Activated T-cell treated with anti-CD3 and anti-CD28 coated beads for 48 hours (primary cell): ENCODE results near the gene VAV1.
"Not testable (repeated sequence)": the region's sequence is repeated elsewhere in the genome, so short reads cannot be mapped to it uniquely, and the experiment has no call there.

ENCODE experiments used
- DNase-seq: peaks from one replicate; pipeline ENCODE4 v3.0.0-alpha.2; 2020; ENCODE audit warnings: low read depth

The VAV1 gene

DNA sequence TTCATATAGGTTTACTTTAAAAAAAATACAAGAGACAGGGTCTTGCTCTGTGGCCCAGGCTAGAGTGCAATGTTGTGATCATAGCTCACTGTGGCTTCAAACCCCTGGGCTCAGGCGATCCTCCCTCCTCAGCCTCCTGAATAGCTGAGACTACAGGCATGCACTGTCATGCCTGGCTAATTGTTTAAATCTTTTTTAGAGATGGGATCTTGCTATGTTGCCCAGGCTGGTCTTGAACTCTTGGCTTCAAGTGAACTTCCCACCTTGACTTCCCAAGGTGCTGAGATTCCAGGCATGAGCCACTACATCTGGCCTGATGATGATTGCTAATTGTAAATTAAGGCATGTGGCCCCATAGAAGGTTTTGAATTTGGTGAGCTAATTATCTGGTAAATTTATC lies 79.5 kb downstream of the VAV1 start:
- DNase-seq: no peak

DNA sequence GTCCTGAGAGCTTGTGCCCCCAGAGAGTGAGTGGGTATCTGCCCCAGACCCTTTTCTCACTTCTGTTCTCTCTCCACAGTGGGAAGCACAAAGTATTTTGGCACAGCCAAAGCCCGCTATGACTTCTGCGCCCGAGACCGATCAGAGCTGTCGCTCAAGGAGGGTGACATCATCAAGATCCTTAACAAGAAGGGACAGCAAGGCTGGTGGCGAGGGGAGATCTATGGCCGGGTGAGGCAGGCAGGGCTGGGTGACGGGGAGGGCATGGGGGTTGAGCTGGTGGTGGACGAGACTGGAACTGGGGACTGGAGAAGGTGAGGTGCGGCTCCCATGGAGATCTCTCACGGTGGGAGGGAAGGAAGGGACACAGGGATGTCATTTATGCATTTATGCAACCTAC lies 81.4 kb downstream of the VAV1 start:
- DNase-seq: no peak

DNA sequence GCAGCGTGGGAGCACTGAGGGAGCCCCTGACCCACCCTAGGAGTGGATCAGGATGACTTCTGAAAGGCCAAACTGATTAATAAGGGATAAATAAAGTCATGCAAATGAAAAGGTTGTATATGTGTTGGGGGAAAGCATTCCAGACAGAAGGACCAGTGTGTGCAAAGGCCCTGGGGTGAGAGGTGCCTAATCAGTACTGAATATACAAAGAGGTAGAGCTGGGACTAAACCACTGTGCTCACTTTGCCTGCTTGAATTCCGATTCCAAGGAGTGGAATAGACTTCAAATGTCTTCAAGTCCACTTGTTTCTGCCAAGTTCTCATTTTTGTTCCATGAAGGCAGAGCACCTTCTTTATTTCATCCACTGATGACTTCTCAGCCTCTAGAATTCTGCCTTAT lies 82.2 kb downstream of the VAV1 start:
- no peak for DNase-seq

DNA sequence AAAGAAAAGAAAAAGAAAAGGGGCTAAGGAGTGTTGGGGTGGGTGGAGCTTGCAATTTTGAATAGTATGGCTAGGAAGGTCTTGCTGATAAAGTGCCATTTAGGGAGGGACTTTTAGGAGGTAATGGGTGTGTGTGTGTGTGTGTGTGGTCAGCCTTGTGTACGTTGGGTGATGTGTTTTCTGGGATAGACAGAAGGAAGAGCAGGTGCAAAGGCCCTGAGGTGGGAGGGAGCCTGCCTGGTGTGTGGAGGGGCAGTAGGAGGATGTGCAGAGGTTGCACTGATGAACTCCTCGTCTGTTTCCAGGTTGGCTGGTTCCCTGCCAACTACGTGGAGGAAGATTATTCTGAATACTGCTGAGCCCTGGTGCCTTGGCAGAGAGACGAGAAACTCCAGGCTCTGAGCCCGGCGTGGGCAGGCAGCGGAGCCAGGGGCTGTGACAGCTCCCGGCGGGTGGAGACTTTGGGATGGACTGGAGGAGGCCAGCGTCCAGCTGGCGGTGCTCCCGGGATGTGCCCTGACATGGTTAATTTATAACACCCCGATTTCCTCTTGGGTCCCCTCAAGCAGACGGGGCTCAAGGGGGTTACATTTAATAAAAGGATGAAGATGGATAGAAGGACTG lies 84.4 kb downstream of the VAV1 start:
- DNase-seq: no peak

DNA sequence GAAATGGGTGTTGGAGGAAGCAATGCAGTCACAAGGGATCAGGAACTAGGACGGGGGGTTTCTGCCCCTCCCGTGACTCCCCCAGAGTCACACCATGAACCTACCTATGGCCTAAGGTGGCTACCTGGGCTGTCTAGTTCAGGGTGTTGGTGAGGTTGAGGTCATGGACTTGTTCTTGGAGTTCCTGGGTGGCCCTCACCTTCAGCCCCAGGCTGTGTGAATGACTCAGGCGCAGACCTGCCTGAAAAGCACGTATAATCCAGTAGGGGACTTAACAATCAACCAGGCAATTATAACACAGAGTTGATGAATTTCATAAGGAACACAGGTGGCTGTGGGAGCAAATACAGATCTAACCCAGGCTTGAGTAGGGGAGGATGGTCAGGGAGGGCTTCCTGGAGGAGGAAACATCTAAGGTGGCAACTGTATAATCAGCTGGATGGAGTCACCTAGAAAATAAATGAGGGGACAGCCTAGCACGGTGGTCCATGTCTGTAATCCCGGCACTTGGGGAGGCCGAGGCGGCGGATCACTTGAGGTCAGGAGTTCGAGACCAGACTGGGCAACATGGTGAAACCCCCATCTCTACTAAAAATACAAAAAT lies 89.3 kb downstream of the VAV1 start:
- DNase-seq: no peak

DNA sequence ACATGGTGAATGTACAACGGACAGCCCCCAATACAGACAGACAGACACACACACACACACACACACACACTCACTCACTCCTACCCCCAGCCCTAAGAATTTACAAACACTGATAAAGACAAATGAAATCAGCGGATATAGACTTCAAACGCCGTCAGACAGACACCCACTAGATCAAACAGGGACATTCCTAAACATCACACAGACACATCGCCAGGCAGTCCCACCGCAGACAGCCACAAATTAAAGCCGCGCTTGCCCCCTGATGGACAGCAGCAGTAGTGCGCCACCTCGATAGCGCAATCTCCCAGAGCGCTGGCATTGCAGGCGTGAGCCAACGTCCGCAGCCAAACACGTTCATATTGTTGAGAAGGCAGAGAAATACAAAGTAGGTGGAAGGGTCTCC lies 90.2 kb downstream of the VAV1 start:
- DNase-seq: peak; percentile 86

DNA sequence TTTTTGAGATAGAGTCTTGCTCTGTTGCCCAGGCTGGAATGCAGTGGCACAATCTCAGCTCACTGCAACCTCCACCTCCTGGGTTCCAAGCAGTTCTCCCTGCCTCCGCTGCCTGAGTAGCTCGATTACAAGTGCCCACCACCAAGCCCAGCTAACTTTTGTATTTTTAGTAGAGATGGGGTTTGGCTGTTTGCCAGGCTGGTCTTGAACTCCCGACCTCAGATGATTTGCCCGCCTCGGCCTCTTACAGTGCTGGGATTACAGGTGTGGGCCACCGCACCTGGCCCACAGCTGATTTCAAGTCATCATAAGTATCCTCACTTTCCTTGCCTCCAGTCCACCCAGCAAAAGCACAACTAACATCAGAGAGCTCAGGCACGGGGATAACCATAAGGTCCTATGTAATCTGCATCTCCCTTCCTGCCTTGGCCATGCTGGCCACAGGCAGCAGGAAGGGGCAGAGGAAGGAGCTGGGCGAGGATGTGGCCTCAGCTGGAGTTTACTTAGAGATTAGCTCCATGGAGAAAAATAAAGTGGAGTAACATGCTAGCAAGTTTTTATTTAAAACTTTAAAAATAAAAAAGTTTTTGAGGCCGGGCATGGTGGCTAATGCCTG lies 91.9 kb downstream of the VAV1 start:
- DNase-seq: no peak

DNA sequence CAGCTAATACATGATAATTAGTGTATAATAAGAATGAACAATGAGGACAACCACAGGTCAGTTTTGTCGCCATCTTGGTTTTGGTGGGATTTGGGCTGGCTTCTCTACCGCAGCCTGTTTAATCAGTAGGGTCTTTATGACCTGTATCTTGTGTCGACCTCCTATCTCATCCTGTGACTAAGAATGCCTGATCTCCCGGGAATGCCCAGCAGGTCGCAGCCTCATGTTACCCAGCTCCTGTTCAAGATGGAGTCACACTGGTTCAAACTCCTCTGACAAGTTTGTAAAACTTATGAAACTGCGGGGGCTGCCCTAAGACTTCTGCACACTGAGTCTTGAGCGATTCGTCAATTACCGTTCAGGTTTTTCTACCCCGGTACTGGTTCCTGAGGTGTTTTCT lies 93.3 kb downstream of the VAV1 start:
- no peak for DNase-seq

DNA sequence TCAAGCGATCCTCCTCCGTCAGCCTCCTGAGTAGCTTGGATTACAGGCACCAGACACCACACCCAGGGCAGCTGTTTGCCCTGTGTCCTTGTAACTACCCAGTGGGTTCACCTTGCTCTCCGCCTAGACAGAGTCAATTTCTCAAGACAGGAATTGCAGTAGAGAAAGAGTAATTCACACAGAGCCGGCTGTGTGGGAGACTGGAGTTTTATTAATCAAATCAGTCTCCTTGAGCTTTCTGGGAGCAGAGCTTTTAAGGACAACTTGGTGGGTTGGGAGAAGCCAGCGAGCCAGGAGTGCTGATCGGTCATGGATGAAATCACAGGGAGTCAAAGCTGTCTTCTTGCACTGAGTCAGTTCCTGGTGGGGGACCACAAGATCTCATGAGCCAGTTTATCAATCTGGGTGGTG lies 94.2 kb downstream of the VAV1 start:
- DNase-seq: no peak

DNA sequence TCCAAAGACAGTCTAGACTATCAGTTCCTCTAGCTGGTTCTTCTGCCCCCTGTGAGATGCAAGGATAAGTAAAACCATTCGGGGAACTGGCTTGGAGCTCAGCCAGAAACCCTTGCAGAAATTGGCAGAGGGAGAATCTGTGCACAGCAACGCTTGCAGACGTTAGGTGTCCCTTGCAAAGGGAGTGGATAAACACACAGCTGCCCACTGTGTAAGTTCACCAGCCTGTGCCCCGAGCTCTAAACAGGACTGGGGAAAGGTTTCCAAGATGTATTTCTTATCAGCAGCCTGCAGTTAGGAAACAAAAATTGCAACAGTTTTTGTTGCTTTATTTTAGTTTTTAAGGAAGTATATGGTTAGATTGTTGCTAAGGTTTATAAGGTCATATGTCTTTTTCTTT lies 95.8 kb downstream of the VAV1 start:
- no peak for DNase-seq

DNA sequence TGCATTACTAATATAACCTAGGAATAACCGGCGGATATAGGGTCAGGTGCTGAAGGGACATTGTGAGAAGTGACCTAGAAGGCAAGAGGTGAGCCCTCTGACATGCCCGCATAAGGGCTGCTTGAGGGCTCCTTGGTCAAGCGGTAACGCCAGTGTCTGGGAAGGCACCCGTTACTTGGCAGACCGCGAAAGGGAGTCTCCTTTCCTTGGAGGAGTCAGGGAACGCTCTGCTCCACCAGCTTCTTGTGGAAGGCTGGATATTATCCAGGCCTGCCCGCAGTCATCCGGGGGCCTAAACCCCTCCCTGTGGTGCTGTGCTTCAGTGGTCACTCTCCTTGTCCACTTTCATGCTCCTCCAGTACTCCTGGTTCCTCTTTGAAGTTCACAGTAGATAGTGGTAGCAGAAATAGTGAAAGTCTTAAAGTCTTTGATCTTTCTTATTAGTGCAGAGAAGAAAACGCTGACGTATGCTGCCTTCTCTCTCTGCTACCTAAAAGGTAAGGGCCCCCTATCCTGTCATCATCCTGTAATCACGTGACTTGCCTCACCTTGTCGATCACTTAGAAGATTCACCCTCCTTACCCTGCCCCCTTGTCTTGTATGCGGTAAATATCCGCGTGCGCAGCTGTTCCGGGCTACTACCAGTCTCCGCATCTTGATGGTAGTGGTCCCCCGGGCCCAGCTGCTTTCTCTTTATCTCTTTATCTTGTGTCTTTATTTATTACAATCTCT lies 96.8 kb downstream of the VAV1 start:
- not testable (repeated sequence) for DNase-seq

DNA sequence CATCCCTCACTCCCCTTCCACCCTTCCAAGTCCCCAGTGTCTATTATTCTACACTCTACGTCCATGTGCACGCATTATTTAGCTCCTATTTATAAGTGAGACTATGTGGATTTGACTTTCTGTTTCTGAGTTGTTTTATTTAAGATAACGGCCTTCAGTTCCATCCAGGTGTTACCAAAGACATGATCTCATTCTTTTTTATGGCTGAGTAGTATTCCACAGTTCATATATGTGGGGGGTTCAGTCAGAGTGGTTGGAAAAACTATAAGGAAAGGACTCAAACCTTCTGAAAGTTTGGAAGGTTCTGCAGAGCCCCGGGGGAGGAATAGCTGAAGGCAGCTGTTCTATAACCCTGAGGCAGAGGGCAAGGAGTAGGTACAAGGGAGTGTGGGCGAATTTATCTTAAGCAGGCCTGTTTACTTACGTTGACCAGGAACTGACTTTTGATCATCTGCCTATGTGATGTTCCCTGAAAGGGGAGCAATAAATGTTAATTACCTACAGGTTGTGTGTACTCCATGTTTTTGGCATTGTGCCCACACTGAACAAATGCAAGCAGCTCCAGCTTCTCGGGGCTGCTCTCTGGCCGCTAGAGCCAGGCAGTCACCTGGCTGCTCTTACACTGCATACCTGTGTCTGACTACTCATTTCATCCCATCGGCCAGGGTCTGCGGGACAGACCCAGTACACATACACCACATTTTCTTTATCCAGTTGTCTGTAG lies 101.4 kb downstream of the VAV1 start:
- no peak for DNase-seq

DNA sequence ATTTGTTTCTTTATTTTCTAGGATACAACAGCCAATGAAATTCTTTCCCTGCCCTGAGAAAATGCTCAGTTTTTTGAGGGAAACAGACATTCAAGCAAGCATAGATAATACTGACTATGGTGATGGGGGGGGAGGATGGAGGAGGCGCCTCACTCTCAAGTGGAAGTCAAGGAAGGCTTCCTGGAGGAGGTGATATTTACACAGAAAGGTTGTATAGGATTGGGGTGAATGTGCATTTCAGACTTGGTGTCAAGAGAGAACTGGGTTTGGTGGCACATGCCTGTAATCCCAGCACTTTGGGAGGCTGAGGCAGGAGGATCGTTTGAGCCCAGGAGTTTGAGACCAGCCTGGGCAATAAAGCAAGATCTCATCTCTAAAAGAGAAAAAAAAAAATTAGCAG lies 102.7 kb downstream of the VAV1 start:
- DNase-seq: no peak

DNA sequence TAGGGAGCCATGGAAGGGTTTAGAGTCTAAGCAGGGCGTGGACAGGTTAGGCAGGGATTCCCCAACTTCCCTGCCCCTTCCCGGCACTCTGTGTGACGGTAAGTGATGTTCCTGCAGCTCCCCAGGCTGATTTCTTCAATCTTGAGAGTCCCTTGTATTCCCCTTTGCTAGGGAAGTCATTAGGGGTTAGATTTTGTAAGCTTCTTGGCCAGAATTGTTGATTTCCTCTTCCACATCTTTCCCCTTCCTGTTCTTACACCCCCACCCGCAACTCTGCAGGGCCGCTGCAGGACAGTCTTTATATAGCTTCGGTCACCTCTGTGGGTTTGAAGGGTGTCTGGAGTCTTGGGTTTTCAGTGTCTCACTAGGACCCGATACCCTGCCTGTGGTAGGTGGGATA lies 104.2 kb downstream of the VAV1 start:
- no peak for DNase-seq

DNA sequence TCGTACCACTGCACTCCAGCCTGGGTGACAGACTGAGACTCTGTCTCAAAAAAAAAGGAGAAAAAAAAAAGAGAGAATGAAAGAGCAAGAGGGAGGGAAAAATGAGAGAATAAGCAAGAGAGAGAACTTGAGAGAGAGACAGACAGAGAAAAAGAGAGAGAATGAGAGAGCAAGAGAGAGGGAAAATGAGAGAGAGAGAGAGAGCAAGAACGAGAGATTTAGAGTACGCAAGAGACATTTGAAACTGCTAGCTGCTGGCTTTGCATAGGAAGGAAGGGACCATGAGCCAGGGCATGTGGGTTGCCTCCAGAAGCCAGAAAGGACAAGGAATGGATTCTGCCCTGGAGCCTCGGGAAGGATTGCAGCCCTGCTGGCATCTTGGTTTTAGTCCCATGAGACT lies 105.3 kb downstream of the VAV1 start:
- no peak for DNase-seq

DNA sequence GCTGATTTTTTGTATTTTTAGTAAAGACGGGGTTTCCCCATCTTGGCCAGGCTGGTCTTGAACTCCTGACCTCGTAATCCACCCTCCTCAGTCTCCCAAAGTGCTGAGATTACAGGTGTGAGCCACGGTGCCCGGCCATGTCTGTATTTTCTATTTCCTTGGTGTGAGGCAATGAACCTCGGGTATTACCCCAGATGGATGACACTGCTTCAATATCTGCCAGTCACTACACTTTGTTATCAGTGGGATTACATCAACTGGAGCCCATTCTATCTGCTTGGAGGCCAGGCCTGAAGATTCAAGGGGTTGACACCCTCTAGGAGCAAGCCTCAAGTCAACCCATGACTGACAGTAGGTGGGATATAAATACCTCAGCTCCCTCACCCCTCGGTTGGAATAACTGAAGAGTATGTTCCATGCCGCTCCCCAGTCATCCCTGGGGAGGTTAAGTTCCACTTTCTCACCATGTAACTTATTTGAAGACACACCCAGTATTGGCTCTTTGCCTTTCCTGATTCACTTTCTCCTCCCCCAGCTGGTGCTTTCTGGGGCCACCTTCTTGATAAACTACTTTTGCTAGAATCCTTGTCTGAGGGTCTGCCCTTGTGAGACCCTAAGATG lies 113.9 kb downstream of the VAV1 start:
- DNase-seq: no peak

DNA sequence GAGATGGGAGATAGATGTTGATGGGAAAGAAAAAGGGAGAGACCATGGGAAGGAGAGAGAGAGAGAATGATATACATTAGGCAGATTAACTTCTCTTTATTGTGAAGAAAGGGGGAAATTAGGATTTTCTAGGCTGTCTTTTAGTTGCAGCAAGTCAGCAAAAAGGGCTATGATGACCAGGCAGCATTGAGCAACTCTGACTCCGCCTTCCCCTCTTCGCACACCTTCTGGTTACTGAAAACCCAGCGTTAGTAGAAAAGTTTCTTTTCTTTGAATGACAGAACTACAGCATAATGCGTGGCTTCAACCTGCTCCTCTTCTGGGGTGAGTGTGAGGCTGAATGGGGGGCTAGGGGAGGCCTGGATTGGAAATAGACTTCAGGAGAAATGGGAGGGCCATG lies 114.8 kb downstream of the VAV1 start, which contains the start of gene ADGRE1:
Gene ADGRE1 (plus strand): TSS at position 264 of the 400 bp plus-strand sequence. CDS start 30 bp downstream, at position 294.
- peak; percentile 18 for DNase-seq

DNA sequence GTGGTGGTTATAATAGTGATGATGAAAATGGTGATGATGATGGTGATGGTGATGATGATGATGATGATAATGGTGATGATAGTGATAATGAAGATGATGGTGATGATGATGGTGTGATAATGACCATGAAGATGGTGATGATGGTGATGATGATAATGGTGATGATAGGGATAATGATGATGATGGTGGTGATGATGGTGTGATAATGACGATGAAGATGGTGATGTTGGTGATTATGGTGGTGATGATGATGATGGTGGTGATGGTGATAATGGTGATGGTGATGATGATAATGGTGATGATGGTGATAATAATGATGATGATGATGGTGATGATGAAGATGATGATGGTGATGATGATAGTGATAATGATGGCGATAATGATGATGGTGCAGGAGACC lies 116.5 kb downstream of the VAV1 start:
- DNase-seq: no peak

DNA sequence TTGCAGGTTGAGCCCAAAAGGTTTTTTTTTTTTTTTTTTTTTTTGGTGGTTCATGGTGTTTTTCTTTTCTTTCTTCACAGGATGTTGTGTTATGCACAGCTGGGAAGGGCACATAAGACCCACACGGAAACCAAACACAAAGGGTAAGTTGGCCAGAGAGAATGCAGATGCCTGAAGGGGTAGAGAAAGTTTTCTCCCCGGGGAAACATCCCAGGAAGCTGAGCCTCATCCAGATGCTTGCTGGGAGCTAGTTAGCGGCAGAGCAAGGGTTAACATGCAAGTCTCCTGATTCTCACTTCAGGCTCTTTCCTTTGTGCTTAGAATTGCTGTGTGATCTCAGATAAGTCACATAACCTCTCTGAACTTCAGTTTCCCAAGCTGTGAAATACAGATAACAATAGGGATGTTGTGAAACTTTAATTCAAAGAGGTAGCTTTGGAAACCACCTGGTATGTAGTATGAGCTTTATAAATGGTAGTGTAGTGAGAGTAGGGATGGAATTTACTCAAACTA lies 117.9 kb downstream of the VAV1 start:
- DNase-seq: no peak

DNA sequence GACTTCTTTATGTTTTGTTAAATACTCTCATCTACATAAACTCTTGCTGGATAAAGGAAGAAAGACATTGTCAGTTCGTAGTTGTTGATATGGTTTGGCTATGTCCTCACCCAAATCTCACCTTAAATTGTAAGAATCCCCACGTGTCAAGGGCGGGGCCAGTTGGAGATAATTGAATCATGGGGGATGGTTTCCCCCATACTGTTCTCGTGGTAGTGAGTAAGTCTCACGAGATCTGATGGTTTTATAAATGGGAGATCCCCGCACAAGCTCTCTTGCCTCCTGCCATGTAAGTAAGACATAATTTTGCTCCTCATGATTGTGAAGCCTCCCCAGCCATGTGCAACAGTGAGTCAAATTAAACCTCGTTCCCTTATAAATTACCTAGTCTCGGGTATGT lies 118.4 kb downstream of the VAV1 start:
- peak; percentile 20 for DNase-seq

DNA sequence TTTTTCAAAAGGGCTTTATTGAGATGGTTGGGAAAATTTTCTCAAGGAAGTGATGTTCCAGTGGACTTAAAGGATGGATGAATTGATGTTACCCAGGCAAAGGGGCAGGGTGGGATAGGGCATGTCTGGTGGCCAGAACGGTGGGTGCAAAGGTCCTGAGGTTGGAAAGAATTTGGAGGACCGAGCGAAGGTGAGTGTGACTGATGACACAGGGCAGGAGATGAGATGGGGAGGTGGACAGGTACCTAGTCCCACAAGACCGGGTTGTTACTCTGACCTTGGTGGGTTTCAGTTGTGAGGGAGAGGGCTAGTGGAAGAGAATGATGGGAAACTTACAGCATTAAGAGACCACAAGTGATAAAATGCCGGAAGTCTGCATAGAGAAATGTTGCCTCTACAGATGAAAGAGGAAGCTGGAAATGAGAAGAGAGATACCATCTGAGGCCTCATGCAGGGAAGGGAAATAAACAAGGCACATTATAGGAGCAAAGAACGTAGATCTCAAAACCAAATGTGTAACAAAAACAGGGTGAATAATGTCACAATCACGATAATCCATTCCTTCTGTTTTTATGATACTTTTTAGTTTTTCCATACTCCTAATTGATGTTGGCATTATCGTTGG lies 119.4 kb downstream of the VAV1 start:
- DNase-seq: no peak
